HepG2 (cell line): Measurements from ENCODE around the gene TEX261. TPM values are rescaled to one million over a fixed set of nuclear protein-coding genes. Genes with fewer than 3 reads are reported as not detected.

Experiments
- ATAC-seq: fragments of 200-7000 bp; cut with Tn5 transposase; 3 replicates; pipeline ENCODE4 v1.9.1; 2020; ENCODE audit warnings: mild to moderate bottlenecking, moderate library complexity
- BruUV-seq: library from RNA; stranded (reverse); fragments of 400-500 nt; replicated peaks from 2 replicates; lab custom pipeline; 2021; lab: Mats Ljungman, UMichigan
- CTCF ChIA-PET: fragments of 300-600 bp; formaldehyde crosslinking; extraction: SDS; loops from one replicate; lab custom pipeline; 2021; ENCODE audit warnings: low total read pairs, inconsistent platforms, low intra/inter-chr PET ratio; lab: Yijun Ruan, JAX
- POLR2A ChIA-PET: fragments of 350-600 bp; sonication (Branson Sonifier 250); formaldehyde crosslinking; loops from one replicate; lab custom pipeline; 2020; ENCODE audit warnings: antibody characterized with exemption, inconsistent platforms; lab: Yijun Ruan, JAX
- DNase-seq: peaks from one replicate; pipeline ENCODE4 v3.0.0-alpha.2; 2015; ENCODE audit warnings: low spot score
- FAIRE-seq: peaks from 3 replicates; lab custom pipeline; 2011; peaks lifted over from hg19 to GRCh38; lab: Jason Lieb, UNC
- H2AFZ ChIP-seq: one replicate; pipeline ENCODE4 v1.6.1; 2011; ENCODE audit warnings: low read length, inconsistent platforms
- H3K27ac ChIP-seq: fragments of 300-600 bp; 3 replicates; pipeline ENCODE4 v1.8.0; 2011; ENCODE audit warnings: mixed run types, mild to moderate bottlenecking, mixed read lengths, low read length, inconsistent platforms; ENCODE audit not compliant: insufficient read depth; ENCODE audit errors: extremely low read length
- H3K27me3 ChIP-seq, 2 experiments: fragments of 200-600 bp in 1 of 2; 2 replicates in 1 of 2; 3 replicates in 1 of 2; pipeline versions ENCODE4 v1.6.0 to v1.8.0; 2011; ENCODE audit warnings: low read length in 2 of 2, mild to moderate bottlenecking in 2 of 2, moderate library complexity in 2 of 2, inconsistent platforms in 1 of 2; ENCODE audit not compliant: insufficient read depth in 2 of 2, control insufficient read depth in 1 of 2
- H3K36me3 ChIP-seq, 2 experiments: fragments of 200-600 bp in 1 of 2; replicated peaks in 1 of 2; 2 replicates in 1 of 2; 3 replicates in 1 of 2; pipeline versions ENCODE4 v1.5.1 to v1.8.0; 2011; ENCODE audit warnings: low read length in 2 of 2, inconsistent platforms in 1 of 2; ENCODE audit not compliant: insufficient read depth in 2 of 2, control insufficient read depth in 1 of 2
- H3K4me1 ChIP-seq: 2 replicates; pipeline ENCODE4 v1.5.1; 2012; ENCODE audit warnings: low read length, inconsistent platforms; ENCODE audit not compliant: insufficient read depth
- H3K4me2 ChIP-seq: 2 replicates; pipeline ENCODE4 v1.6.0; 2011; ENCODE audit warnings: low read depth, low read length, inconsistent platforms
- H3K4me3 ChIP-seq, 3 experiments: fragments of 200-600 bp in 1 of 3; sonication (generic), shearing (Covaris generic) in 1 of 3; replicated peaks in 1 of 3; 2 replicates each; pipeline ENCODE4 v1.5.1; 2011 to 2016; ENCODE audit warnings: low read length in 3 of 3, inconsistent platforms in 2 of 3, low read depth in 2 of 3, mild to moderate bottlenecking in 2 of 3, control low read depth in 1 of 3, mixed read lengths in 1 of 3; ENCODE audit not compliant: insufficient read depth in 1 of 3
- H3K79me2 ChIP-seq: one replicate; pipeline ENCODE4 v1.6.1; 2011; ENCODE audit warnings: low read length, inconsistent platforms; ENCODE audit not compliant: insufficient read depth
- H3K9ac ChIP-seq: 2 replicates; pipeline ENCODE4 v1.6.0; 2011; ENCODE audit warnings: mild to moderate bottlenecking, low read depth, low read length, inconsistent platforms; ENCODE audit not compliant: insufficient read depth
- H3K9me3 ChIP-seq: 2 replicates; pipeline ENCODE4 v1.5.1; 2012; ENCODE audit warnings: mild to moderate bottlenecking, low read length
- H4K20me1 ChIP-seq: 2 replicates; pipeline ENCODE4 v1.6.0; 2011; ENCODE audit warnings: inconsistent platforms, mild to moderate bottlenecking, low read length, moderate library complexity; ENCODE audit not compliant: insufficient read depth
- EEA1 ChIP-seq: sonication (generic); formaldehyde crosslinking; IDR thresholded peaks from 2 replicates; pipeline ENCODE4 v1.5.1; 2020; ENCODE audit warnings: mild to moderate bottlenecking, missing genetic modification reagents, borderline replicate concordance
- KAT8 ChIP-seq: IDR thresholded peaks from 2 replicates; pipeline ENCODE4 v1.6.1; 2016; ENCODE audit warnings: missing genetic modification reagents, missing compliant biosample characterization
- MTF1 ChIP-seq: sonication (generic); formaldehyde crosslinking; IDR thresholded peaks from 2 replicates; pipeline ENCODE4 v1.5.0; 2020; ENCODE audit warnings: missing genetic modification reagents
- SP140L ChIP-seq: sonication (generic); formaldehyde crosslinking; IDR thresholded peaks from 2 replicates; pipeline ENCODE4 v1.4.0; 2020; ENCODE audit warnings: missing genetic modification reagents, borderline replicate concordance
- TMF1 ChIP-seq: sonication (generic); formaldehyde crosslinking; IDR thresholded peaks from 2 replicates; pipeline ENCODE4 v1.8.1; 2022; ENCODE audit warnings: low read depth, missing genetic modification reagents
- ZNF30 ChIP-seq: sonication (generic); formaldehyde crosslinking; IDR thresholded peaks from 2 replicates; pipeline ENCODE4 v1.5.0; 2020; ENCODE audit warnings: mild to moderate bottlenecking, missing genetic modification reagents
- ZNF768 ChIP-seq: sonication (generic); formaldehyde crosslinking; IDR thresholded peaks from 2 replicates; pipeline ENCODE4 v1.4.0; 2020; ENCODE audit warnings: missing genetic modification reagents
- ZNF776 ChIP-seq: sonication (generic); formaldehyde crosslinking; IDR thresholded peaks from 2 replicates; pipeline ENCODE4 v1.4.0; 2020; ENCODE audit warnings: mild to moderate bottlenecking, missing genetic modification reagents
- ZNF879 ChIP-seq: sonication (generic); formaldehyde crosslinking; IDR thresholded peaks from 2 replicates; pipeline ENCODE4 v1.8.1; 2023; ENCODE audit warnings: missing genetic modification reagents
- WGBS: methylation state at CpG from one replicate; pipeline ENCODE4 v1.1.6; 2017; ENCODE audit warnings: low lambda C conversion rate; 5-methylcytosine and 5-hydroxymethylcytosine counted together
- in situ Hi-C: cut with HindIII; loops from 2 replicates; pipeline ENCODE4 v1.10.0; 2017; ENCODE audit warnings: low pct_unique_long_range_greater_than_20kb; ENCODE audit not compliant: extremely low pct_ligation_motif_present
- intact Hi-C: fragments of 100-400 bp; cut with micrococcal nuclease; formaldehyde crosslinking; loops from one replicate; pipeline ENCODE4 v1.10.0; 2022; ENCODE audit not compliant: unreplicated experiment
- polyA plus RNA-seq, 8 experiments: library from polyadenylated mRNA; depleted of rRNA in 3 of 8; stranded (reverse) in 7 of 8; unstranded in 1 of 8; fragments of >200 nt; fragmentation: Illumina TruSeq in 4 of 8; extraction: Trizol in 4 of 8; gene quantifications; 2 replicates each; pipeline versions ENCODE4 v1.2.1 to v1.2.3, GENCODE V29; 2011 to 2016; ENCODE audit warnings: low read depth in 4 of 8, missing spikeins in 1 of 8, mixed read lengths in 1 of 8; ENCODE audit not compliant: insufficient read depth in 1 of 8
- total RNA-seq, 5 experiments: library from RNA; depleted of rRNA; stranded (reverse); fragments of >200 nt; fragmentation: Illumina TruSeq; extraction: Trizol; gene quantifications; 2 replicates each; pipeline ENCODE4 v1.2.3, GENCODE V29; 2016; ENCODE audit warnings: low read depth in 1 of 5
- TF ChIP-seq, protein P1 (sequence below): fragments of 450-650 bp; IDR thresholded peaks from 2 replicates; pipeline ENCODE4 v1.6.1; 2017
- TF ChIP-seq, protein P2 (sequence below): sonication (generic); formaldehyde crosslinking; IDR thresholded peaks from 2 replicates; pipeline ENCODE4 v1.5.0; 2020; ENCODE audit warnings: mild to moderate bottlenecking, missing genetic modification reagents, borderline replicate concordance
- TF ChIP-seq, protein P3 (sequence below): sonication (generic); formaldehyde crosslinking; IDR thresholded peaks from 2 replicates; pipeline ENCODE4 v1.5.1; 2020; ENCODE audit warnings: mild to moderate bottlenecking, moderate library complexity, missing genetic modification reagents

The TEX261 gene
- total and polyA plus RNA-seq, 2 of the 13 experiments (the other 11 are each of a cell fraction or from before 2014, with no cell fraction given): 43.8 to 78.7 TPM

DNA sequence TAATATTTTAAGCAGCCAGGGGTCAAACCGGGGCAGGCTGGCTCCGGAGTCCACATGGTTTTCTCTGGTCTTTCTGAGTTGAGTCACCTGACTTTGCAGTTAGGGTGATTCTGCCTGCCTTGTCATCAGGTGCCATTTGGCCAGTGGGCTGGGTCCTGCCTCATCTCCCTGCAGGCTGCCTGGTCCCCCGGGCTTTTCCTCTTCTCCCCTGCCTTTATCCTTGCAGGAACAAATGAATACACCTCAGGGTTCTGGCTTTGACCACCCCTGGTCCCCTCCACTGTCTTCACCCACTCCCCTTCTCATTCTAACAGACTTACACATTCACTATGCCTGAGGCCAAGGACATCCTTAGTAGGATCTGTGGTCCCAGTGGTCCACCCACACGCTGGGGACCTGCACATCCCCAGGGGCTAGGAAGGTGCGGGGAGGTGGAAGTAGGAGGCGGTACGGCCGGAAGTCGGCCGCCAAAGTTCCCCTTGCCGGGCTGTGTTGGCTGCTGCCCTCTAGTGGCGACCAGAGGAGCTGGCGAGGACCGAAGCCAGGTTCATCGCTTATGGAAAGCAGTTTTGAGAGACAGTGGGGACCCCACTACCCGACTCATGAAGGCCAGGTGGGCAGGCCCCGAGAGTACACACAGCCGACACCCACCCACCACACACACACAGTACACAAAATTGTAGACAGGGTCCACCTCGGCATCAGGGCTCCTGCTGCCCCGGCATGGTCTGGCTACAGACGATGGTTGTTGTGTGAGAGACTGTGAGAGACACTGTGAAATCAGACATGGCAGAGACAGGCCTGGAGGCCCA lies 6.3 kb upstream of the TEX261 start:
- Histone ChIP-seq H3K27me3 (peaks cover 0 to 9% of the 10 kb centered on the region in 2 experiments; a peak in 2 of 5 replicates), H4K20me1 (no peaks in the 10 kb centered on the region), H3K27ac (no peak overlapping the region), H3K9me3 (no peaks in the 10 kb centered on the region), H3K4me1 (peaks cover 55% of the 10 kb centered on the region), H3K4me3 (peak overlapping the region; percentile 53 to 81 (median 71)), H3K4me2 (peak overlapping the region; percentile 99), H3K9ac (peak overlapping the region; percentile 54), H3K79me2 (no peaks in the 10 kb centered on the region), H3K36me3 (no peaks in the 10 kb centered on the region), H2AFZ (peak overlapping the region; percentile 100)
- ATAC-seq (peak; percentile 78), DNase-seq (peak; percentile 65), FAIRE-seq (peak; percentile 61)
- CTCF ChIA-PET: interaction anchor here (0.7 to 2.0 kb wide), 2 partner anchors 36 to 139 kb away, joined by 3 to 8 read pairs; no protein-coding TSS in a partner anchor
- in situ Hi-C loops (no loop called here), intact Hi-C loops (no loop called here)
- 5% methylated on average over 19 of the region's 21 CpGs for WGBS
- POLR2A ChIA-PET: interaction anchor here (1.0 to 2.9 kb wide), 5 partner anchors 20 to 129 kb away, joined by 3 to 21 read pairs (median 7); partner anchors contain the start of genes MCEE, MPHOSPH10 and NAGK
- BruUV-seq: no TSS peak
- TF ChIP-seq ZNF776 (peak; percentile 90; the same call in 1 of the 2 replicates), ZNF30 (CRISPR knock-in tag) (no peak), EEA1 (no peak), ZNF879 (CRISPR knock-in tag) (no peak; the same call in 1 of the 2 replicates), SP140L (CRISPR knock-in tag) (no peak), MTF1 (no peak), KAT8 (peak; percentile 93), TMF1 (CRISPR knock-in tag) (no peak), ZNF768 (CRISPR knock-in tag) (0 out of 2 replicates have a peak, but pooled peaks have one; percentile 38)
- TF ChIP-seq, protein P1, sequence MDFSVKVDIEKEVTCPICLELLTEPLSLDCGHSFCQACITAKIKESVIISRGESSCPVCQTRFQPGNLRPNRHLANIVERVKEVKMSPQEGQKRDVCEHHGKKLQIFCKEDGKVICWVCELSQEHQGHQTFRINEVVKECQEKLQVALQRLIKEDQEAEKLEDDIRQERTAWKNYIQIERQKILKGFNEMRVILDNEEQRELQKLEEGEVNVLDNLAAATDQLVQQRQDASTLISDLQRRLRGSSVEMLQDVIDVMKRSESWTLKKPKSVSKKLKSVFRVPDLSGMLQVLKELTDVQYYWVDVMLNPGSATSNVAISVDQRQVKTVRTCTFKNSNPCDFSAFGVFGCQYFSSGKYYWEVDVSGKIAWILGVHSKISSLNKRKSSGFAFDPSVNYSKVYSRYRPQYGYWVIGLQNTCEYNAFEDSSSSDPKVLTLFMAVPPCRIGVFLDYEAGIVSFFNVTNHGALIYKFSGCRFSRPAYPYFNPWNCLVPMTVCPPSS: no peak
- TF ChIP-seq, protein P2, sequence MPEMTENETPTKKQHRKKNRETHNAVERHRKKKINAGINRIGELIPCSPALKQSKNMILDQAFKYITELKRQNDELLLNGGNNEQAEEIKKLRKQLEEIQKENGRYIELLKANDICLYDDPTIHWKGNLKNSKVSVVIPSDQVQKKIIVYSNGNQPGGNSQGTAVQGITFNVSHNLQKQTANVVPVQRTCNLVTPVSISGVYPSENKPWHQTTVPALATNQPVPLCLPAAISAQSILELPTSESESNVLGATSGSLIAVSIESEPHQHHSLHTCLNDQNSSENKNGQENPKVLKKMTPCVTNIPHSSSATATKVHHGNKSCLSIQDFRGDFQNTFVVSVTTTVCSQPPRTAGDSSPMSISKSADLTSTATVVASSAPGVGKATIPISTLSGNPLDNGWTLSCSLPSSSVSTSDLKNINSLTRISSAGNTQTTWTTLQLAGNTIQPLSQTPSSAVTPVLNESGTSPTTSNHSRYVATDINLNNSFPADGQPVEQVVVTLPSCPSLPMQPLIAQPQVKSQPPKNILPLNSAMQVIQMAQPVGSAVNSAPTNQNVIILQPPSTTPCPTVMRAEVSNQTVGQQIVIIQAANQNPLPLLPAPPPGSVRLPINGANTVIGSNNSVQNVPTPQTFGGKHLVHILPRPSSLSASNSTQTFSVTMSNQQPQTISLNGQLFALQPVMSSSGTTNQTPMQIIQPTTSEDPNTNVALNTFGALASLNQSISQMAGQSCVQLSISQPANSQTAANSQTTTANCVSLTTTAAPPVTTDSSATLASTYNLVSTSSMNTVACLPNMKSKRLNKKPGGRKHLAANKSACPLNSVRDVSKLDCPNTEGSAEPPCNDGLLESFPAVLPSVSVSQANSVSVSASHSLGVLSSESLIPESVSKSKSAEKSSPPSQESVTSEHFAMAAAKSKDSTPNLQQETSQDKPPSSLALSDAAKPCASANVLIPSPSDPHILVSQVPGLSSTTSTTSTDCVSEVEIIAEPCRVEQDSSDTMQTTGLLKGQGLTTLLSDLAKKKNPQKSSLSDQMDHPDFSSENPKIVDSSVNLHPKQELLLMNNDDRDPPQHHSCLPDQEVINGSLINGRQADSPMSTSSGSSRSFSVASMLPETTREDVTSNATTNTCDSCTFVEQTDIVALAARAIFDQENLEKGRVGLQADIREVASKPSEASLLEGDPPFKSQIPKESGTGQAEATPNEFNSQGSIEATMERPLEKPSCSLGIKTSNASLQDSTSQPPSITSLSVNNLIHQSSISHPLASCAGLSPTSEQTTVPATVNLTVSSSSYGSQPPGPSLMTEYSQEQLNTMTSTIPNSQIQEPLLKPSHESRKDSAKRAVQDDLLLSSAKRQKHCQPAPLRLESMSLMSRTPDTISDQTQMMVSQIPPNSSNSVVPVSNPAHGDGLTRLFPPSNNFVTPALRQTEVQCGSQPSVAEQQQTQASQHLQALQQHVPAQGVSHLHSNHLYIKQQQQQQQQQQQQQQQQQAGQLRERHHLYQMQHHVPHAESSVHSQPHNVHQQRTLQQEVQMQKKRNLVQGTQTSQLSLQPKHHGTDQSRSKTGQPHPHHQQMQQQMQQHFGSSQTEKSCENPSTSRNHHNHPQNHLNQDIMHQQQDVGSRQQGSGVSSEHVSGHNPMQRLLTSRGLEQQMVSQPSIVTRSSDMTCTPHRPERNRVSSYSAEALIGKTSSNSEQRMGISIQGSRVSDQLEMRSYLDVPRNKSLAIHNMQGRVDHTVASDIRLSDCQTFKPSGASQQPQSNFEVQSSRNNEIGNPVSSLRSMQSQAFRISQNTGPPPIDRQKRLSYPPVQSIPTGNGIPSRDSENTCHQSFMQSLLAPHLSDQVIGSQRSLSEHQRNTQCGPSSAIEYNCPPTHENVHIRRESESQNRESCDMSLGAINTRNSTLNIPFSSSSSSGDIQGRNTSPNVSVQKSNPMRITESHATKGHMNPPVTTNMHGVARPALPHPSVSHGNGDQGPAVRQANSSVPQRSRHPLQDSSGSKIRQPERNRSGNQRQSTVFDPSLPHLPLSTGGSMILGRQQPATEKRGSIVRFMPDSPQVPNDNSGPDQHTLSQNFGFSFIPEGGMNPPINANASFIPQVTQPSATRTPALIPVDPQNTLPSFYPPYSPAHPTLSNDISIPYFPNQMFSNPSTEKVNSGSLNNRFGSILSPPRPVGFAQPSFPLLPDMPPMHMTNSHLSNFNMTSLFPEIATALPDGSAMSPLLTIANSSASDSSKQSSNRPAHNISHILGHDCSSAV: no peak
- TF ChIP-seq, protein P3, sequence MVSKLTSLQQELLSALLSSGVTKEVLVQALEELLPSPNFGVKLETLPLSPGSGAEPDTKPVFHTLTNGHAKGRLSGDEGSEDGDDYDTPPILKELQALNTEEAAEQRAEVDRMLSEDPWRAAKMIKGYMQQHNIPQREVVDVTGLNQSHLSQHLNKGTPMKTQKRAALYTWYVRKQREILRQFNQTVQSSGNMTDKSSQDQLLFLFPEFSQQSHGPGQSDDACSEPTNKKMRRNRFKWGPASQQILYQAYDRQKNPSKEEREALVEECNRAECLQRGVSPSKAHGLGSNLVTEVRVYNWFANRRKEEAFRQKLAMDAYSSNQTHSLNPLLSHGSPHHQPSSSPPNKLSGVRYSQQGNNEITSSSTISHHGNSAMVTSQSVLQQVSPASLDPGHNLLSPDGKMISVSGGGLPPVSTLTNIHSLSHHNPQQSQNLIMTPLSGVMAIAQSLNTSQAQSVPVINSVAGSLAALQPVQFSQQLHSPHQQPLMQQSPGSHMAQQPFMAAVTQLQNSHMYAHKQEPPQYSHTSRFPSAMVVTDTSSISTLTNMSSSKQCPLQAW: 0 out of 2 replicates have a peak, but pooled peaks have one; percentile 44
